Measurements from ENCODE around the gene PPP1R1C. TPM values are rescaled to one million over a fixed set of nuclear protein-coding genes. Genes with fewer than 3 reads are reported as not detected.

PPP1R1C gene
- polyA plus RNA-seq, 1 donor from 2014 or later: not detected

DNA sequence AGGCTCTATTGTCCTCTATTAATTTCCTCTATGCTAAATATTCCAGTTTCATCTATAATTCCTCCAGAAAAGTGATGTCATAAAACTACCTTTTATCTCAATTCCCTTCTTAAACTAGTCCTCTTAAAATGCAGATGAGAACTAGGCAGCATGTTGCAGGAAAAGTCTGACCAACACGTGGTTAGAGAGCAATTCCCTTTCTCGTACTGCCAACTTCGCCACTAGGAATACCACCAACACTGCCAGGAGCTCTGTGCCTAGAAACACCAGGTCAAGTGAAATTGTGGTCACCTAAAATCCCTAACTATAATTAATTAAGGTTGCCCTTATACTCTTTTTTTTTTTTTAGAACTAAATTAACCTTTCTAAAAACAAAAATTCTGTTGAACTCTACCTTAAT is 127.7 kb downstream of the PPP1R1C start:
- no peaks in the 10 kb centered on the region for H3K9me2 ChIP-seq (ENCODE audit: insufficient read depth, low read length)
- TF ChIP-seq, protein P1, sequence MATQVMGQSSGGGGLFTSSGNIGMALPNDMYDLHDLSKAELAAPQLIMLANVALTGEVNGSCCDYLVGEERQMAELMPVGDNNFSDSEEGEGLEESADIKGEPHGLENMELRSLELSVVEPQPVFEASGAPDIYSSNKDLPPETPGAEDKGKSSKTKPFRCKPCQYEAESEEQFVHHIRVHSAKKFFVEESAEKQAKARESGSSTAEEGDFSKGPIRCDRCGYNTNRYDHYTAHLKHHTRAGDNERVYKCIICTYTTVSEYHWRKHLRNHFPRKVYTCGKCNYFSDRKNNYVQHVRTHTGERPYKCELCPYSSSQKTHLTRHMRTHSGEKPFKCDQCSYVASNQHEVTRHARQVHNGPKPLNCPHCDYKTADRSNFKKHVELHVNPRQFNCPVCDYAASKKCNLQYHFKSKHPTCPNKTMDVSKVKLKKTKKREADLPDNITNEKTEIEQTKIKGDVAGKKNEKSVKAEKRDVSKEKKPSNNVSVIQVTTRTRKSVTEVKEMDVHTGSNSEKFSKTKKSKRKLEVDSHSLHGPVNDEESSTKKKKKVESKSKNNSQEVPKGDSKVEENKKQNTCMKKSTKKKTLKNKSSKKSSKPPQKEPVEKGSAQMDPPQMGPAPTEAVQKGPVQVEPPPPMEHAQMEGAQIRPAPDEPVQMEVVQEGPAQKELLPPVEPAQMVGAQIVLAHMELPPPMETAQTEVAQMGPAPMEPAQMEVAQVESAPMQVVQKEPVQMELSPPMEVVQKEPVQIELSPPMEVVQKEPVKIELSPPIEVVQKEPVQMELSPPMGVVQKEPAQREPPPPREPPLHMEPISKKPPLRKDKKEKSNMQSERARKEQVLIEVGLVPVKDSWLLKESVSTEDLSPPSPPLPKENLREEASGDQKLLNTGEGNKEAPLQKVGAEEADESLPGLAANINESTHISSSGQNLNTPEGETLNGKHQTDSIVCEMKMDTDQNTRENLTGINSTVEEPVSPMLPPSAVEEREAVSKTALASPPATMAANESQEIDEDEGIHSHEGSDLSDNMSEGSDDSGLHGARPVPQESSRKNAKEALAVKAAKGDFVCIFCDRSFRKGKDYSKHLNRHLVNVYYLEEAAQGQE (IDR thresholded peaks at IDR 0.05; ENCODE audit: borderline replicate concordance): no peak
- no peak for TF ChIP-seq EZH2 (IDR thresholded peaks at IDR 0.05; ENCODE audit: borderline replicate concordance, insufficient read depth, low read length, poor library complexity, severe bottlenecking)
- TF ChIP-seq SMC3 (conservative IDR thresholded peaks at IDR 0.05; ENCODE audit: poor library complexity): no peak
- no peak for TF ChIP-seq MXI1 (conservative IDR thresholded peaks at IDR 0.05; ENCODE audit: poor library complexity, severe bottlenecking)
- TF ChIP-seq EP300 (conservative IDR thresholded peaks at IDR 0.05; ENCODE audit: poor library complexity, severe bottlenecking): no peak
- TF ChIP-seq, protein P2, sequence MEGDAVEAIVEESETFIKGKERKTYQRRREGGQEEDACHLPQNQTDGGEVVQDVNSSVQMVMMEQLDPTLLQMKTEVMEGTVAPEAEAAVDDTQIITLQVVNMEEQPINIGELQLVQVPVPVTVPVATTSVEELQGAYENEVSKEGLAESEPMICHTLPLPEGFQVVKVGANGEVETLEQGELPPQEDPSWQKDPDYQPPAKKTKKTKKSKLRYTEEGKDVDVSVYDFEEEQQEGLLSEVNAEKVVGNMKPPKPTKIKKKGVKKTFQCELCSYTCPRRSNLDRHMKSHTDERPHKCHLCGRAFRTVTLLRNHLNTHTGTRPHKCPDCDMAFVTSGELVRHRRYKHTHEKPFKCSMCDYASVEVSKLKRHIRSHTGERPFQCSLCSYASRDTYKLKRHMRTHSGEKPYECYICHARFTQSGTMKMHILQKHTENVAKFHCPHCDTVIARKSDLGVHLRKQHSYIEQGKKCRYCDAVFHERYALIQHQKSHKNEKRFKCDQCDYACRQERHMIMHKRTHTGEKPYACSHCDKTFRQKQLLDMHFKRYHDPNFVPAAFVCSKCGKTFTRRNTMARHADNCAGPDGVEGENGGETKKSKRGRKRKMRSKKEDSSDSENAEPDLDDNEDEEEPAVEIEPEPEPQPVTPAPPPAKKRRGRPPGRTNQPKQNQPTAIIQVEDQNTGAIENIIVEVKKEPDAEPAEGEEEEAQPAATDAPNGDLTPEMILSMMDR (IDR thresholded peaks at IDR 0.05; ENCODE audit: poor library complexity, severe bottlenecking): no peak
- TF ChIP-seq POLR2AphosphoS5 (IDR thresholded peaks at IDR 0.05): no peak
- TF ChIP-seq RAD21 (conservative IDR thresholded peaks at IDR 0.05): no peak
- no peak for TF ChIP-seq TAF1 (IDR thresholded peaks at IDR 0.05; ENCODE audit: low read depth)
- no peaks in the 10 kb centered on the region for H4K20me1 ChIP-seq (ENCODE audit: insufficient read depth)
- no peak overlapping the region for H3K4me2 ChIP-seq (ENCODE audit: low read length)
- no peak overlapping the region for H2AFZ ChIP-seq (ENCODE audit: low read depth, low read length)
- H3K9me3 ChIP-seq (ENCODE audit: low read length): no peaks in the 10 kb centered on the region
- H3F3A ChIP-seq (ENCODE audit: insufficient read depth, low read length, poor library complexity, severe bottlenecking): no peaks in the 10 kb centered on the region
- no peak overlapping the region for H3K27ac ChIP-seq (ENCODE audit: low read length)
- H3K4me3 ChIP-seq (ENCODE audit: low read length): no peak overlapping the region
- H3K79me2 ChIP-seq (replicated peaks; ENCODE audit: insufficient read depth, low read length): no peaks in the 10 kb centered on the region
- no peak overlapping the region for H3K9ac ChIP-seq (ENCODE audit: low read length)
- H3K27me3 ChIP-seq (ENCODE audit: insufficient read depth, low read depth, low read length): no peaks in the 10 kb centered on the region
- no peaks in the 10 kb centered on the region for H3K36me3 ChIP-seq (ENCODE audit: insufficient read depth, low read length)

DNA sequence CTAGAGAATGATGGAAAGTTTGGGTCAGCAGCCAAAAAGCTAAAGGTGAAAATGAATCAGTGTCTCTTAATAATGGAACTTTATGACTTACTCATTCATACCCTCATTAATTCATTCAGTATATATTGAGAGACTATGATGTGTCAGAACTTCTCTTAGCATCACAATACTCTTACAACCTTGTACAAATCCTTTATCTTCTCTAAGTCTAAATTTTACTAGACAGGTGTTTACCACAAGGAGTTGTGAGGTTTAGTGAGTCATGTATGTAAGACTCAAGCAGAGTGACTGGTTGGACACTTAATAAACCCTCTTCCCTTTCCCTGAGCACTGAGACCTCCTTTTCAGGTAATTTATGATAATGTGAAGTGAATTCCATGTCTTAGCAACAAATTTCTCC is 129.6 kb downstream of the PPP1R1C start:
- TF ChIP-seq, protein P2 (IDR thresholded peaks at IDR 0.05; ENCODE audit: poor library complexity, severe bottlenecking): no peak
- TF ChIP-seq EP300 (conservative IDR thresholded peaks at IDR 0.05; ENCODE audit: poor library complexity, severe bottlenecking) (no peak), SMC3 (conservative IDR thresholded peaks at IDR 0.05; ENCODE audit: poor library complexity) (no peak), MXI1 (conservative IDR thresholded peaks at IDR 0.05; ENCODE audit: poor library complexity, severe bottlenecking) (no peak), RAD21 (conservative IDR thresholded peaks at IDR 0.05) (no peak), TAF1 (IDR thresholded peaks at IDR 0.05; ENCODE audit: low read depth) (no peak), EZH2 (IDR thresholded peaks at IDR 0.05; ENCODE audit: borderline replicate concordance, insufficient read depth, low read length, poor library complexity, severe bottlenecking) (no peak)
- Histone ChIP-seq H3K9ac (ENCODE audit: low read length) (no peak overlapping the region), H3K9me3 (ENCODE audit: low read length) (no peaks in the 10 kb centered on the region), H3K9me2 (ENCODE audit: insufficient read depth, low read length) (no peaks in the 10 kb centered on the region), H3F3A (ENCODE audit: insufficient read depth, low read length, poor library complexity, severe bottlenecking) (no peaks in the 10 kb centered on the region), H3K4me2 (ENCODE audit: low read length) (no peak overlapping the region), H2AFZ (ENCODE audit: low read depth, low read length) (no peak overlapping the region), H3K79me2 (replicated peaks; ENCODE audit: insufficient read depth, low read length) (no peaks in the 10 kb centered on the region), H3K27ac (ENCODE audit: low read length) (no peak overlapping the region), H3K27me3 (ENCODE audit: insufficient read depth, low read depth, low read length) (no peaks in the 10 kb centered on the region), H3K4me3 (ENCODE audit: low read length) (no peak overlapping the region), H4K20me1 (ENCODE audit: insufficient read depth) (no peaks in the 10 kb centered on the region), H3K36me3 (ENCODE audit: insufficient read depth, low read length) (no peaks in the 10 kb centered on the region)

All from neural cell (in vitro differentiated cells).